ENCODE results near the gene CALML5. TPM values are rescaled to one million over a fixed set of nuclear protein-coding genes. Genes with fewer than 3 reads are reported as not detected.

CALML5 gene
- total RNA-seq, 1 experiment from 2014 or later, result not detected

GRCh38 chr10:5450605-5451384 is 48.6 kb downstream of the CALML5 start:
- H2AFZ ChIP-seq (ENCODE audit: low read length), result no peak overlapping the region
- no peaks in the 10 kb centered on the region for H3K27me3 ChIP-seq (ENCODE audit: low read length)
- peaks cover 90% of the 10 kb centered on the region for H3K79me2 ChIP-seq (ENCODE audit: low read length)
- no peak for ATAC-seq
- H3F3A ChIP-seq (ENCODE audit: low read length, unreplicated experiment), result peaks cover 6% of the 10 kb centered on the region
- H3K4me2 ChIP-seq (ENCODE audit: low read length), result peak overlapping the region; percentile 92
- H3K36me3 ChIP-seq (ENCODE audit: low read depth, low read length), result peaks cover 51% of the 10 kb centered on the region
- TF ChIP-seq EZH2 (IDR thresholded peaks at IDR 0.05; ENCODE audit: low read length, unreplicated experiment) (no peak), CTCF (conservative IDR thresholded peaks at IDR 0.05; ENCODE audit: low read depth, low read length) (no peak), EZH2phosphoT487 (IDR thresholded peaks at IDR 0.05; ENCODE audit: borderline replicate concordance, low read length) (no peak)
- H3K4me3 ChIP-seq (ENCODE audit: low read length), result peak overlapping the region; percentile 37; the same call in 1 of the 2 replicates
- H3K27ac ChIP-seq (ENCODE audit: low read length), result no peak overlapping the region
- H3K9me3 ChIP-seq (ENCODE audit: low read length), result no peaks in the 10 kb centered on the region
- intact Hi-C loops (cut with micrococcal nuclease), result no loop called here
- H3K4me1 ChIP-seq (ENCODE audit: insufficient read depth, low read length), result 0 out of 2 replicates have a peak, but pooled peaks cover 4% of the 10 kb centered on the region
- BruUV-seq (replicated peaks), result no TSS peak
- peaks cover 45% of the 10 kb centered on the region for H4K20me1 ChIP-seq (ENCODE audit: low read length)
- no peaks in the 10 kb centered on the region for H3K9me2 ChIP-seq (replicated peaks; ENCODE audit: low read length)
- H3K9ac ChIP-seq (ENCODE audit: low read length), result no peak overlapping the region
- POLR2A ChIA-PET (ENCODE audit: unreplicated experiment), result no interaction called here
- no peak for DNase-seq
- CTCF ChIA-PET, result no interaction called here

GRCh38 chr10:5449823-5450222 is 49.5 kb downstream of the CALML5 start:
- intact Hi-C loops (cut with micrococcal nuclease), result loop anchor here (5.0 kb wide), 1 partner anchor 162 kb away; no protein-coding TSS in a partner anchor
- Histone ChIP-seq H3K27ac (ENCODE audit: low read length) (no peak overlapping the region), H4K20me1 (ENCODE audit: low read length) (peaks cover 43% of the 10 kb centered on the region), H3F3A (ENCODE audit: low read length, unreplicated experiment) (peaks cover 6% of the 10 kb centered on the region), H3K4me3 (ENCODE audit: low read length) (peak overlapping the region; percentile 92), H2AFZ (ENCODE audit: low read length) (no peak overlapping the region), H3K36me3 (ENCODE audit: low read depth, low read length) (peaks cover 42% of the 10 kb centered on the region), H3K9me2 (replicated peaks; ENCODE audit: low read length) (no peaks in the 10 kb centered on the region), H3K79me2 (ENCODE audit: low read length) (peaks cover 95% of the 10 kb centered on the region), H3K4me1 (ENCODE audit: insufficient read depth, low read length) (0 out of 2 replicates have a peak, but pooled peaks cover 4% of the 10 kb centered on the region), H3K27me3 (ENCODE audit: low read length) (no peaks in the 10 kb centered on the region), H3K4me2 (ENCODE audit: low read length) (peak overlapping the region; percentile 92), H3K9ac (ENCODE audit: low read length) (peak overlapping the region; percentile 86; the same call in 1 of the 2 replicates), H3K9me3 (ENCODE audit: low read length) (no peaks in the 10 kb centered on the region)
- TF ChIP-seq EZH2phosphoT487 (IDR thresholded peaks at IDR 0.05; ENCODE audit: borderline replicate concordance, low read length) (no peak), CTCF (conservative IDR thresholded peaks at IDR 0.05; ENCODE audit: low read depth, low read length) (no peak), EZH2 (IDR thresholded peaks at IDR 0.05; ENCODE audit: low read length, unreplicated experiment) (no peak)
- ATAC-seq (peak; percentile 38; the same call in 1 of the 2 replicates), DNase-seq (peak; percentile 45)
- ChIA-PET CTCF (no interaction called here), POLR2A (ENCODE audit: unreplicated experiment) (no interaction called here)
- BruUV-seq (replicated peaks), result no TSS peak

- H3K79me2 ChIP-seq (ENCODE audit: low read length), result peaks cover 94% of the 10 kb centered on the region
- intact Hi-C loops (cut with micrococcal nuclease), result loop anchor here (5.0 kb wide), 1 partner anchor 163 kb away; no protein-coding TSS in a partner anchor
- no peaks in the 10 kb centered on the region for H3K9me2 ChIP-seq (replicated peaks; ENCODE audit: low read length)
- no TSS peak for BruUV-seq (replicated peaks)
- H3K27ac ChIP-seq (ENCODE audit: low read length), result no peak overlapping the region
- no peak overlapping the region for H2AFZ ChIP-seq (ENCODE audit: low read length)
- peak overlapping the region; percentile 92 for H3K4me2 ChIP-seq (ENCODE audit: low read length)
- ChIA-PET CTCF (no interaction called here), POLR2A (ENCODE audit: unreplicated experiment) (interaction anchor here (0.6 kb wide), 1 partner anchor 161 kb away, joined by 11 read pairs; no protein-coding TSS in a partner anchor)
- peak overlapping the region; percentile 86 for H3K9ac ChIP-seq (ENCODE audit: low read length)
- no peaks in the 10 kb centered on the region for H3K27me3 ChIP-seq (ENCODE audit: low read length)
- no peak for TF ChIP-seq EZH2 (IDR thresholded peaks at IDR 0.05; ENCODE audit: low read length, unreplicated experiment)
- H3K9me3 ChIP-seq (ENCODE audit: low read length), result no peaks in the 10 kb centered on the region
- 0 out of 2 replicates have a peak, but pooled peaks cover 4% of the 10 kb centered on the region for H3K4me1 ChIP-seq (ENCODE audit: insufficient read depth, low read length)
- DNase-seq (no peak), ATAC-seq (no peak)
- H3K36me3 ChIP-seq (ENCODE audit: low read depth, low read length), result peaks cover 36% of the 10 kb centered on the region
- peak overlapping the region; percentile 92 for H3K4me3 ChIP-seq (ENCODE audit: low read length)
- H3F3A ChIP-seq (ENCODE audit: low read length, unreplicated experiment), result peaks cover 6% of the 10 kb centered on the region
- H4K20me1 ChIP-seq (ENCODE audit: low read length), result peaks cover 43% of the 10 kb centered on the region
Measured at GRCh38 chr10:5449227-5449626, 50.1 kb downstream of the CALML5 start.

Other genes with a start within 250 kb of the CALML5 start
- gene UCN3, start 134.6 kb downstream of the CALML5 start, total RNA-seq (2014; rRNA removed), result not detected in 2 replicates
- gene TUBAL3, start 94.7 kb downstream of the CALML5 start, total RNA-seq (2014; rRNA removed), result not detected in 2 replicates
- gene NET1, start 87.0 kb downstream of the CALML5 start, total RNA-seq (2014; rRNA removed), result 86.9 and 88.2 TPM in 2 replicates
- gene CALML3, start 25.4 kb upstream of the CALML5 start, total RNA-seq (2014; rRNA removed), result not detected in 2 replicates
- 5.4 and 6.6 TPM in 2 replicates for gene ASB13, start 167.0 kb upstream of the CALML5 start, total RNA-seq (2014; rRNA removed)
- gene TASOR2, start 185.3 kb upstream of the CALML5 start, total RNA-seq (2014; rRNA removed), result 47.3 and 52.9 TPM in 2 replicates